ENCODE data around the gene RGS7. TPM values are rescaled to one million over a fixed set of nuclear protein-coding genes. Genes with fewer than 3 reads are reported as not detected.

RGS7 gene
- total and polyA plus RNA-seq, 10 of the 15 experiments (the other 5 are each of a cell fraction or from before 2014, with no cell fraction given) = not detected

- DNase-seq (ENCODE audit: low read depth, low spot score) (no peak), FAIRE-seq (no peak), ATAC-seq (no peak)
- Histone ChIP-seq H3K27me3 (replicated peaks in 1 of 2; ENCODE audit: control insufficient read depth in 2 of 2, insufficient read depth in 2 of 2, low read length in 1 of 2) (no peaks in the 10 kb centered on the region), H4K20me1 (ENCODE audit: control insufficient read depth, insufficient read depth) (no peaks in the 10 kb centered on the region), H3K79me2 (ENCODE audit: control insufficient read depth, insufficient read depth, low read length) (no peaks in the 10 kb centered on the region), H3K4me1 (ENCODE audit: control insufficient read depth, insufficient read depth, low read length) (no peaks in the 10 kb centered on the region), H3K27ac (ENCODE audit: control insufficient read depth, insufficient read depth) (no peak overlapping the region), H3K4me2 (ENCODE audit: control insufficient read depth, insufficient read depth) (no peak overlapping the region), H3K9ac (ENCODE audit: control insufficient read depth, insufficient read depth, low read length) (no peak overlapping the region), H3K36me3 (ENCODE audit: control insufficient read depth in 2 of 2, insufficient read depth in 2 of 2, low read length in 1 of 2) (no peaks in the 10 kb centered on the region), H3K4me3 (no peak overlapping the region), H2AFZ (ENCODE audit: control insufficient read depth, low read depth, low read length) (no peak overlapping the region), H3K9me3 (replicated peaks; ENCODE audit: control insufficient read depth, insufficient read depth, low read length) (no peaks in the 10 kb centered on the region)
- POLR2A ChIA-PET = no interaction called here
- no TSS peak for BruUV-seq (replicated peaks)
- WGBS (ENCODE audit: insufficient coverage, insufficient replicate concordance, low lambda C conversion rate, missing lambda C conversion rate) = 74% methylated on average over 3 of the region's 4 CpGs
- CTCF ChIA-PET = no interaction called here
- in situ Hi-C loops (cut with MboI) (no loop called here), intact Hi-C loops (cut with micrococcal nuclease; ENCODE audit: unreplicated experiment) (no loop called here)
- RAD21 ChIA-PET (ENCODE audit: unreplicated experiment) = no interaction called here
- SMC1A ChIA-PET (ENCODE audit: uncharacterized antibody, unreplicated experiment) = no interaction called here
- TF ChIP-seq FOXK2 (IDR thresholded peaks at IDR 0.05) (no peak), CEBPB (IDR thresholded peaks at IDR 0.05; ENCODE audit: borderline replicate concordance in 1 of 2, low read depth in 2 of 2, low read length in 2 of 2) (no peak), PAX8 (IDR thresholded peaks at IDR 0.05) (no peak), IKZF2 (IDR thresholded peaks at IDR 0.05) (no peak), RUNX3 (IDR thresholded peaks at IDR 0.05; ENCODE audit: low read length) (no peak), RB1 (IDR thresholded peaks at IDR 0.05; ENCODE audit: borderline replicate concordance) (no peak), JUNB (IDR thresholded peaks at IDR 0.05) (no peak), PKNOX1 (IDR thresholded peaks at IDR 0.05) (no peak), RAD51 (IDR thresholded peaks at IDR 0.05) (no peak), TCF7 (IDR thresholded peaks at IDR 0.05; ENCODE audit: borderline replicate concordance) (no peak), FOXM1 (IDR thresholded peaks at IDR 0.05; ENCODE audit: low read depth, low read length) (no peak), TAF1 (IDR thresholded peaks at IDR 0.05; ENCODE audit: borderline replicate concordance, low read depth, low read length) (no peak)
Measured at GRCh38 chr1:240928265-240928664, 428.7 kb downstream of the RGS7 start.

Measured in GM12878 (cell line).